NT2/D1 (cell line): ENCODE results near the gene SH3BP1.
A peak's percentile ranks its signal among the peaks of the same experiment; 100 is the strongest.
"Not testable (repeated sequence)": the region's sequence is repeated elsewhere in the genome, so short reads cannot be mapped to it uniquely, and the experiment has no call there.

Experiments used
- DNase-seq: peaks from one replicate; pipeline ENCODE4 v3.0.0-alpha.2; 2011; ENCODE audit warnings: low read depth, low spot score
- H3K27me3 ChIP-seq: 2 replicates; pipeline ENCODE4 v1.6.0; 2011; ENCODE audit warnings: mild to moderate bottlenecking; ENCODE audit not compliant: insufficient read length, insufficient read depth
- H3K36me3 ChIP-seq: 2 replicates; pipeline ENCODE4 v1.6.1; 2011; ENCODE audit warnings: mild to moderate bottlenecking, low read length, mixed read lengths; ENCODE audit not compliant: insufficient read depth, insufficient read length
- H3K4me1 ChIP-seq: 2 replicates; pipeline ENCODE4 v1.5.1; 2011; ENCODE audit not compliant: insufficient read depth, insufficient read length
- H3K4me3 ChIP-seq: 2 replicates; pipeline ENCODE4 v1.5.1; 2011; ENCODE audit warnings: low read depth; ENCODE audit not compliant: insufficient read length
- H3K9ac ChIP-seq: 2 replicates; pipeline ENCODE4 v1.6.0; 2011; ENCODE audit warnings: low read depth; ENCODE audit not compliant: insufficient read length
- H3K9me3 ChIP-seq: 2 replicates; pipeline ENCODE4 v1.5.1; 2011; ENCODE audit warnings: mild to moderate bottlenecking, low read length; ENCODE audit not compliant: insufficient read depth
- SUZ12 ChIP-seq: IDR thresholded peaks from 2 replicates; pipeline ENCODE4 v1.6.1; 2011; ENCODE audit not compliant: insufficient read length, insufficient read depth; ENCODE audit errors: extremely low read depth
- YY1 ChIP-seq: IDR thresholded peaks from 2 replicates; pipeline ENCODE4 v1.6.1; 2011; ENCODE audit not compliant: insufficient read length, insufficient read depth
- ZNF274 ChIP-seq: IDR thresholded peaks from 2 replicates; pipeline ENCODE4 v1.6.1; 2011; ENCODE audit warnings: mild to moderate bottlenecking, low read depth, low read length

Gene SH3BP1

DNA sequence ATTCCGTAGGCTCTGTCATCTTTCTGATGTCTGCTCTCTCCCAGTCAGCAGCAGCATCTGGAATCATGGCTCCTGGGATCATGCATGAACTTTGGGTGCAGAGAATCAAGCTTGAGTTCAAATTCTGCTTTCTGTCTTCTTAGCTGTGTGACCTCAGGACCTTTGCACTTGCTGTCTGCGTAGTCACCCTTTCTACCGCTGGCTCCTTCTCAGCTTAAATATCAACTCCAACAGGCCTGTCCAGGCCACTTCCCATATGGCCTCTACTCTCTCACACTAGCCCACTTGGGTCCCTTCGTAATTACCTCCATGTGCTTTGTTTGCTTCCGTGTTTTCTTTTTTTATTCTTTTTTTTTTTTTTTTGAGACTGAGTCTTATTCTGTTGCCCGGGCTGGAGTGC is 35.4 kb upstream of the SH3BP1 start:
- H3K9ac ChIP-seq = no peak overlapping the region
- TF ChIP-seq YY1 (no peak), SUZ12 (no peak), ZNF274 (no peak)
- H3K36me3 ChIP-seq = no peaks in the 10 kb centered on the region
- H3K4me3 ChIP-seq = no peak overlapping the region
- no peaks in the 10 kb centered on the region for H3K27me3 ChIP-seq
- peaks cover 6% of the 10 kb centered on the region for H3K4me1 ChIP-seq
- no peak for DNase-seq
- no peaks in the 10 kb centered on the region for H3K9me3 ChIP-seq

GRCh38 chr22:37604875-37605274 is 34.6 kb upstream of the SH3BP1 start:
- DNase-seq = no peak
- H3K27me3 ChIP-seq = no peaks in the 10 kb centered on the region
- no peak overlapping the region for H3K4me3 ChIP-seq
- no peaks in the 10 kb centered on the region for H3K36me3 ChIP-seq
- TF ChIP-seq YY1 = no peak
- no peak for TF ChIP-seq ZNF274
- TF ChIP-seq SUZ12 = no peak
- H3K4me1 ChIP-seq = peaks cover 6% of the 10 kb centered on the region
- H3K9me3 ChIP-seq = no peaks in the 10 kb centered on the region
- no peak overlapping the region for H3K9ac ChIP-seq

DNA sequence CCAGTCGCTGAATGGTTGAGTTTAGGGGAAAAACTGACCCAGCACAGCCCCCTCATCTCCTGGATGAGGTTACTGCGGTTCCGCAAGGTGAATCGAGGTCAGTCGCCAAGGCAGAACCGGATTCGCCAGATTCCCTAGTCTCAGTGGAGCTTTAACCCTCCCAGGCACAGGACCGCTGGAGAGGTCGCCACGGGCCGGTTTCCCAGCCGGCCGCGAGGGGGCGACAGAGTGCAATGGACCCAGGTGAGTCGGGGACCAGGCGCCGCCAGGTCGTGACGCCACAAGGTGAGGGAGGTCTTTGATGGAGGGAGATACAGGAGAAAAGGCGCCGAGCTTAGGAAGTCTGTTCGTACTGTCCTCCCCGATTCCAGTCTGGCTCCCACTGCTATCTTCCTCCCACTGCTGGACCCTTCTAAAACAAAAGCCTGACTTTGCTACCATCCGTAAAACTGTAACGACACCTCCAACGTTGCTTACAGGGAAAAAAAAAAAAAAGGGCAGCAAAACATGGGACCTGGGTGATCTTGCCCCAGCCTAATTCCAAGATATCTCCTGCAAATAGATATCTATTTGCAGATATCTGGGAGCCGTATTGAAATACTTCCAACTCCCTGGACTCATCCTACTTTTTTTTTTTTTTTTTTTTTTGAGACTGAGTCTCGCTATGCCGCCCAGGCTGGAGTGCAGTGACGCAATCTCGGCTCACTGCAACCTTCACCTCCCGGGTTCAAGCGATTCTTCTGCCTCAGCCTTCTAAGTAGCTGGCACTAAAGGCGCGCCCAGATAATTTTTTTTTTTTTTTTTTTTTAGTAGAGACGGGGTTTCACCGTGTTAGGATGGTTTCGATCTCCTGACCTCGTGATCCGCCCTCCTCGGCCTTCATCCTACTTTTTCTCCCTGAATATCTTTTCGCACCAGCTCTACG is 32.2 kb upstream of the SH3BP1 start:
- no peaks in the 10 kb centered on the region for H3K27me3 ChIP-seq
- peak overlapping the region; percentile 66 for H3K9ac ChIP-seq
- peak; percentile 69 for DNase-seq
- no peaks in the 10 kb centered on the region for H3K9me3 ChIP-seq
- H3K4me1 ChIP-seq = peaks cover 4% of the 10 kb centered on the region
- TF ChIP-seq SUZ12 (no peak), YY1 (no peak), ZNF274 (no peak)
- H3K4me3 ChIP-seq = peak overlapping the region; percentile 34
- H3K36me3 ChIP-seq = no peaks in the 10 kb centered on the region

- no peaks in the 10 kb centered on the region for H3K9me3 ChIP-seq
- peak overlapping the region; percentile 78 for H3K4me3 ChIP-seq
- H3K4me1 ChIP-seq = peaks cover 6% of the 10 kb centered on the region
- TF ChIP-seq YY1 (no peak), ZNF274 (no peak), SUZ12 (no peak)
- no peaks in the 10 kb centered on the region for H3K27me3 ChIP-seq
- H3K36me3 ChIP-seq = peaks cover 3% of the 10 kb centered on the region
- DNase-seq = no peak
- H3K9ac ChIP-seq = peak overlapping the region; percentile 92
Measured at GRCh38 chr22:37607935-37608476, 31.5 kb upstream of the SH3BP1 start.

- Histone ChIP-seq H3K36me3 (peaks cover 5% of the 10 kb centered on the region), H3K9ac (peak within 1 kb of the TSS; percentile 93), H3K27me3 (no peaks in the 10 kb centered on the region), H3K4me3 (peak within 1 kb of the TSS; percentile 92), H3K4me1 (peaks cover 7% of the 10 kb centered on the region), H3K9me3 (no peaks in the 10 kb centered on the region)
- peak; percentile 85 for DNase-seq
- TF ChIP-seq SUZ12 = no peak
Measured at GRCh38 chr22:37608477-37609239, 30.8 kb upstream of the SH3BP1 start, which contains the start of gene GGA1. GGA1 (plus strand) TSS chr22:37608834; CDS start chr22:37608861, 27 bp downstream.

GRCh38 chr22:37609240-37610152 is 30.0 kb upstream of the SH3BP1 start:
- TF ChIP-seq YY1 (no peak), SUZ12 (no peak), ZNF274 (no peak)
- H3K4me1 ChIP-seq = peaks cover 7% of the 10 kb centered on the region

DNA sequence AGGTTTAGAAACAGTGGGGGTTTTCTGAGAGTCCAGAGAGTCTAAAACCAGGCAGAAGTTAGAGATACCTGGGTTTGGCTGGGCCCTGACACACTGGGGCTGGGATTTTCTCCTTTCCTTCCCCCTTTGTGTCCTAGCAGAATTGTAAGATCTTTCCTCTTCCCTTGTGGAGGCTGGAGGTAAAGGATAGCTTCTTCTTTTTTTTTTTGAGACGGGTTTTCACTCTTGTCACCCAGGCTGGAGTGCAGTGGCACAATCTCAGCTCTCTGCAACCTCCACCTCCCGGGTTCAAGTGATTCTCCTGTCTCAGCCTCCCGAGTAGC is 29.4 kb upstream of the SH3BP1 start:
- H3K36me3 ChIP-seq = peaks cover 16% of the 10 kb centered on the region
- peak overlapping the region; percentile 92 for H3K4me3 ChIP-seq
- DNase-seq, H3K9me3 ChIP-seq, H3K4me1 ChIP-seq, H3K27me3 ChIP-seq: not testable (repeated sequence)
- H3K9ac ChIP-seq = peak overlapping the region; percentile 93

More at GRCh38 chr22:37609240-37610152, 30.0 kb upstream of the SH3BP1 start:
- Histone ChIP-seq H3K4me3 (peak overlapping the region; percentile 92), H3K27me3 (no peaks in the 10 kb centered on the region), H3K9ac (peak overlapping the region; percentile 93), H3K36me3 (peaks cover 12% of the 10 kb centered on the region), H3K9me3 (no peaks in the 10 kb centered on the region)
- DNase-seq = no peak
